HepG2 (cell line): ENCODE results near the gene NAIF1. TPM values are rescaled to one million over a fixed set of nuclear protein-coding genes. Genes with fewer than 3 reads are reported as not detected.

ENCODE experiments used
- HOXA5 ChIP-seq: sonication (generic); formaldehyde crosslinking; IDR thresholded peaks from 2 replicates; pipeline ENCODE4 v1.4.0; 2020; ENCODE audit warnings: missing genetic modification reagents
- MAFF ChIP-seq: IDR thresholded peaks from 2 replicates; pipeline ENCODE4 v1.6.1; 2011; ENCODE audit warnings: low read depth, low read length, improper control_type of control experiment
- MED8 ChIP-seq: sonication (generic); formaldehyde crosslinking; IDR thresholded peaks from 2 replicates; pipeline ENCODE4 v1.8.1; 2023; ENCODE audit warnings: mild to moderate bottlenecking, missing genetic modification reagents; ENCODE audit not compliant: insufficient replicate concordance
- MEIS1 ChIP-seq: sonication (generic); formaldehyde crosslinking; IDR thresholded peaks from 2 replicates; pipeline ENCODE4 v1.9.0; 2021; ENCODE audit warnings: mild to moderate bottlenecking, missing genetic modification reagents, moderate library complexity, borderline replicate concordance
- MYC ChIP-seq: sonication (generic); formaldehyde crosslinking; IDR thresholded peaks from 2 replicates; pipeline ENCODE4 v1.9.0; 2021; ENCODE audit warnings: missing genetic modification reagents, borderline replicate concordance
- NCOA5 ChIP-seq: sonication (generic); formaldehyde crosslinking; IDR thresholded peaks from 2 replicates; pipeline ENCODE4 v1.4.0; 2020; ENCODE audit warnings: missing genetic modification reagents
- NFIB ChIP-seq: sonication (generic); formaldehyde crosslinking; IDR thresholded peaks from 2 replicates; pipeline ENCODE4 v1.9.0; 2021; ENCODE audit warnings: missing genetic modification reagents, mild to moderate bottlenecking, borderline replicate concordance
- PAWR ChIP-seq: sonication (generic); formaldehyde crosslinking; IDR thresholded peaks from 2 replicates; pipeline ENCODE4 v1.4.0; 2020; ENCODE audit warnings: missing genetic modification reagents, mild to moderate bottlenecking, borderline replicate concordance
- SMAD1 ChIP-seq: sonication (generic); formaldehyde crosslinking; IDR thresholded peaks from 2 replicates; pipeline ENCODE4 v1.4.0; 2020; ENCODE audit warnings: missing genetic modification reagents, low read depth, mild to moderate bottlenecking, borderline replicate concordance
- SRY ChIP-seq: sonication (generic); formaldehyde crosslinking; IDR thresholded peaks from 2 replicates; pipeline ENCODE4 v1.8.0; 2022; ENCODE audit warnings: mild to moderate bottlenecking, missing genetic modification reagents
- ZBTB8A ChIP-seq: sonication (generic); formaldehyde crosslinking; IDR thresholded peaks from 2 replicates; pipeline ENCODE4 v1.4.0; 2020; ENCODE audit warnings: mild to moderate bottlenecking, low read depth, missing genetic modification reagents, borderline replicate concordance
- ZFP36L1 ChIP-seq: sonication (generic); formaldehyde crosslinking; IDR thresholded peaks from 2 replicates; pipeline ENCODE4 v1.8.0; 2022; ENCODE audit warnings: mild to moderate bottlenecking, missing genetic modification reagents, moderate library complexity
- ZFP41 ChIP-seq: sonication (generic); formaldehyde crosslinking; IDR thresholded peaks from 2 replicates; pipeline ENCODE4 v1.4.0; 2020; ENCODE audit warnings: mild to moderate bottlenecking, missing genetic modification reagents, borderline replicate concordance
- ZMYM2 ChIP-seq: sonication (generic); formaldehyde crosslinking; IDR thresholded peaks from 2 replicates; pipeline ENCODE4 v1.8.0; 2022; ENCODE audit warnings: mild to moderate bottlenecking, missing genetic modification reagents
- ZNF337 ChIP-seq: sonication (generic); formaldehyde crosslinking; IDR thresholded peaks from 2 replicates; pipeline ENCODE4 v1.5.1; 2020; ENCODE audit warnings: missing genetic modification reagents, low read depth, mild to moderate bottlenecking, borderline replicate concordance
- ZNF558 ChIP-seq: sonication (generic); formaldehyde crosslinking; IDR thresholded peaks from 2 replicates; pipeline ENCODE4 v1.9.0; 2022; ENCODE audit warnings: mild to moderate bottlenecking, missing genetic modification reagents, borderline replicate concordance
- ZNF614 ChIP-seq: IDR thresholded peaks from 2 replicates; pipeline ENCODE4 v1.6.1; 2018; ENCODE audit warnings: missing biosample characterization, missing genetic modification reagents, inconsistent platforms, borderline replicate concordance
- polyA plus RNA-seq, 8 experiments: library from polyadenylated mRNA; depleted of rRNA in 3 of 8; stranded (reverse) in 7 of 8; unstranded in 1 of 8; fragments of >200 nt; fragmentation: Illumina TruSeq in 4 of 8; extraction: Trizol in 4 of 8; gene quantifications; 2 replicates each; pipeline versions ENCODE4 v1.2.1 to v1.2.3, GENCODE V29; 2011 to 2016; ENCODE audit warnings: low read depth in 4 of 8, missing spikeins in 1 of 8, mixed read lengths in 1 of 8; ENCODE audit not compliant: insufficient read depth in 1 of 8
- total RNA-seq, 5 experiments: library from RNA; depleted of rRNA; stranded (reverse); fragments of >200 nt; fragmentation: Illumina TruSeq; extraction: Trizol; gene quantifications; 2 replicates each; pipeline ENCODE4 v1.2.3, GENCODE V29; 2016; ENCODE audit warnings: low read depth in 1 of 5
- TF ChIP-seq, protein P1 (sequence below): sonication (generic); formaldehyde crosslinking; IDR thresholded peaks from 2 replicates; pipeline ENCODE4 v1.4.0; 2020; ENCODE audit warnings: mild to moderate bottlenecking, missing genetic modification reagents
- TF ChIP-seq, protein P2 (sequence below): sonication (generic); formaldehyde crosslinking; IDR thresholded peaks from 2 replicates; pipeline ENCODE4 v1.4.0; 2020; ENCODE audit warnings: mild to moderate bottlenecking, missing genetic modification reagents
- TF ChIP-seq, protein P3 (sequence below): sonication (generic); formaldehyde crosslinking; conservative IDR thresholded peaks from 2 replicates; pipeline ENCODE4 v1.8.0; 2022; ENCODE audit warnings: mild to moderate bottlenecking, moderate library complexity, missing genetic modification reagents

Gene NAIF1
- total and polyA plus RNA-seq, 2 of the 13 experiments (the other 11 are each of a cell fraction or from before 2014, with no cell fraction given), result 6.0 to 6.9 TPM

DNA sequence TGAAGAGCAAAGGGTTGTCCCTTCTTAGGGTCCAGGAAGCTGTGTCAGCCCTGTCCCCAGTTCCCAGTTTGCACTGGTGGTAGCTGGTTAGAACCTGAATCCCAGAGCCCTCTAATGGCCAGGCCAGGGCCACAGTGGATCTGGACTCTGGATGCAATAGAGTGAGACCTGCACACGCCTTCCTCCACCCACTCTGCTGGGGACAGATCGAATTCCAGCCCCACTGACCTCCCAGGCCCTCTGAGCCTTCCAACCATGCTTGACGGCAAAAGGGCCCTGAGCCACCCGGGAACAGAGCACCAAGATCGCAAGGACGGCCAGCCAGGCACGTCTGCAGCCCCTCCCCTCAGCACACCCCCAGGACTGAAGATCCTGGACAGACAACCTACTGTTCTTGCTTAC is 23.7 kb downstream of the NAIF1 start (continued):
- peak; percentile 76; the same call in 1 of the 2 replicates for TF ChIP-seq MYC (CRISPR knock-in tag)
- 0 out of 2 replicates have a peak, but pooled peaks have one; percentile 49 for TF ChIP-seq ZFP36L1
- TF ChIP-seq, protein P1, sequence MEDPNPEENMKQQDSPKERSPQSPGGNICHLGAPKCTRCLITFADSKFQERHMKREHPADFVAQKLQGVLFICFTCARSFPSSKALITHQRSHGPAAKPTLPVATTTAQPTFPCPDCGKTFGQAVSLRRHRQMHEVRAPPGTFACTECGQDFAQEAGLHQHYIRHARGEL (CRISPR knock-in tag), result no peak
- peak; percentile 76 for TF ChIP-seq ZMYM2
- TF ChIP-seq ZBTB8A, result no peak
- TF ChIP-seq ZNF614 (CRISPR knock-in tag), result no peak; the same call in 1 of the 2 replicates
- TF ChIP-seq MED8 (CRISPR knock-in tag), result no peak
- TF ChIP-seq MAFF, result no peak
- no peak for TF ChIP-seq NCOA5 (CRISPR knock-in tag)
- TF ChIP-seq ZNF337, result no peak
- TF ChIP-seq, protein P2, sequence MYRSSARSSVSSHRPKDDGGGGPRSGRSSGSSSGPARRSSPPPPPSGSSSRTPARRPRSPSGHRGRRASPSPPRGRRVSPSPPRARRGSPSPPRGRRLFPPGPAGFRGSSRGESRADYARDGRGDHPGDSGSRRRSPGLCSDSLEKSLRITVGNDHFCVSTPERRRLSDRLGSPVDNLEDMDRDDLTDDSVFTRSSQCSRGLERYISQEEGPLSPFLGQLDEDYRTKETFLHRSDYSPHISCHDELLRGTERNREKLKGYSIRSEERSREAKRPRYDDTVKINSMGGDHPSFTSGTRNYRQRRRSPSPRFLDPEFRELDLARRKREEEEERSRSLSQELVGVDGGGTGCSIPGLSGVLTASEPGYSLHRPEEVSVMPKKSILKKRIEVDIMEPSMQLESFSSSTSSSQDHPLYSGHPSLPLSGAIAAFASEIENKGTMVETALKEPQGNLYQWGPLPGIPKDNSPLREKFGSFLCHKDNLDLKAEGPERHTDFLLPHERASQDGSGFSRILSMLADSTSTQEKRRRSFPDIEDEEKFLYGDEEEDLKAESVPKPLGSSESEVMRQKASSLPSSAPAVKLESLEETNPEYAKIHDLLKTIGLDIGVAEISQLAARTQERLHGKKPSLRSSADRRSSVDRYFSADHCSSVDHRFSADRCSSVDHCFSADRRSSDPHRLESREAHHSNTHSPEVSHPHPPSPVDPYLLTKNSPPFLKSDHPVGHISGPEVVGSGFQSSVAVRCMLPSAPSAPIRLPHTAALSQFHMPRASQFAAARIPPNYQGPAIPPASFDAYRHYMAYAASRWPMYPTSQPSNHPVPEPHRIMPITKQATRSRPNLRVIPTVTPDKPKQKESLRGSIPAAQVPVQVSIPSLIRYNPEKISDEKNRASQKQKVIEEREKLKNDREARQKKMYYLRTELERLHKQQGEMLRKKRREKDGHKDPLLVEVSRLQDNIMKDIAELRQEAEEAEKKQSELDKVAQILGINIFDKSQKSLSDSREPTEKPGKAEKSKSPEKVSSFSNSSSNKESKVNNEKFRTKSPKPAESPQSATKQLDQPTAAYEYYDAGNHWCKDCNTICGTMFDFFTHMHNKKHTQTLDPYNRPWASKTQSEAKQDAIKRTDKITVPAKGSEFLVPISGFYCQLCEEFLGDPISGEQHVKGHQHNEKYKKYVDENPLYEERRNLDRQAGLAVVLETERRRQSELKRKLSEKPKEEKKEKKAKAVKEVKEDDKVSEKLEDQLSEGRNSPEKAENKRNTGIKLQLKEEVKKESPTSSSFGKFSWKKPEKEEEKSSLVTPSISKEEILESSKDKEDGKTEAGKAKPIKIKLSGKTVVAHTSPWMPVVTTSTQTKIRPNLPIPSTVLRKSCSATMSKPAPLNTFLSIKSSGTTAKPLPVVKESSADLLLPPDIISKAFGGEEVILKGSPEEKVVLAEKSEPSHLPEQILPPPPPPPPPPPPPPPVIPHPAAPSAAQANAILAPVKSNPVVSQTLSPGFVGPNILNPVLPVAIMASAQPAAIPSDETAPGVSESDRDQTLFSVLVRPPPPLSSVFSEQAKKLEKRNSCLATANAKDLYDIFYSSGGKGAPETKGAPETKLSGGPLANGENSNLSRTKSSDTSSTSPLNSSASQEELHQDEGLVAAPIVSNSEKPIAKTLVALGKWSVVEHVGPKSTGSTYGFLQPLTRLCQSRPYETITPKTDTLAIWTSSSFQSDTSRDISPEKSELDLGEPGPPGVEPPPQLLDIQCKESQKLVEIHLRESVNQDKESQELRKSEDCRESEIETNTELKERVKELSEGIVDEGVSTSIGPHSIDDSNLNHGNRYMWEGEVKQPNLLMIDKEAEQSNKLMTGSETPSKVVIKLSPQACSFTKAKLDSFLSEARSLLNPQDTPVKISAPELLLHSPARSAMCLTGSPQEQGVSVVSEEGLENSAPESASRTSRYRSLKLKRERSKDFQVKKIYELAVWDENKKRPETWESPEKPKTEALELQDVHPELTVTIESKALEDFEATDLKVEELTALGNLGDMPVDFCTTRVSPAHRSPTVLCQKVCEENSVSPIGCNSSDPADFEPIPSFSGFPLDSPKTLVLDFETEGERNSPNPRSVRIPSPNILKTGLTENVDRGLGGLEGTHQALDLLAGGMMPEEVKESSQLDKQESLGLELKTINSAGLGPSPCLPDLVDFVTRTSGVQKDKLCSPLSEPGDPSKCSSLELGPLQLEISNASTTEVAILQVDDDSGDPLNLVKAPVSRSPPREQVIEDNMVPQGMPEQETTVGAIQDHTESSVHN (CRISPR knock-in tag), result no peak
- no peak for TF ChIP-seq PAWR
- no peak for TF ChIP-seq SRY
- no peak for TF ChIP-seq NFIB
- no peak for TF ChIP-seq HOXA5 (CRISPR knock-in tag)
- TF ChIP-seq, protein P3, sequence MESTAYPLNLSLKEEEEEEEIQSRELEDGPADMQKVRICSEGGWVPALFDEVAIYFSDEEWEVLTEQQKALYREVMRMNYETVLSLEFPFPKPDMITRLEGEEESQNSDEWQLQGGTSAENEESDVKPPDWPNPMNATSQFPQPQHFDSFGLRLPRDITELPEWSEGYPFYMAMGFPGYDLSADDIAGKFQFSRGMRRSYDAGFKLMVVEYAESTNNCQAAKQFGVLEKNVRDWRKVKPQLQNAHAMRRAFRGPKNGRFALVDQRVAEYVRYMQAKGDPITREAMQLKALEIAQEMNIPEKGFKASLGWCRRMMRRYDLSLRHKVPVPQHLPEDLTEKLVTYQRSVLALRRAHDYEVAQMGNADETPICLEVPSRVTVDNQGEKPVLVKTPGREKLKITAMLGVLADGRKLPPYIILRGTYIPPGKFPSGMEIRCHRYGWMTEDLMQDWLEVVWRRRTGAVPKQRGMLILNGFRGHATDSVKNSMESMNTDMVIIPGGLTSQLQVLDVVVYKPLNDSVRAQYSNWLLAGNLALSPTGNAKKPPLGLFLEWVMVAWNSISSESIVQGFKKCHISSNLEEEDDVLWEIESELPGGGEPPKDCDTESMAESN (CRISPR knock-in tag), result 0 out of 2 replicates have a peak, but pooled peaks have one; percentile 58
- TF ChIP-seq ZFP41 (CRISPR knock-in tag), result 0 out of 2 replicates have a peak, but pooled peaks have one; percentile 38
- no peak for TF ChIP-seq SMAD1 (CRISPR knock-in tag)
- TF ChIP-seq MEIS1, result no peak
- TF ChIP-seq ZNF558 (CRISPR knock-in tag), result no peak
